ENCODE measurements around the gene RASGRF2. TPM values are rescaled to one million over a fixed set of nuclear protein-coding genes. Genes with fewer than 3 reads are reported as not detected.
A peak's percentile ranks its signal among the peaks of the same experiment; 100 is the strongest.

Gene RASGRF2
- total and polyA plus RNA-seq, 2 experiments from 2014 or later: 0.04 TPM; not detected in 1

- no peaks in the 10 kb centered on the region for H3K9me3 ChIP-seq (ENCODE audit: low read depth)
- no peak overlapping the region for H3K9ac ChIP-seq
- H2AFZ ChIP-seq: no peak overlapping the region
- no peak for DNase-seq
- H3K4me2 ChIP-seq (ENCODE audit: unreplicated experiment): no peak overlapping the region
- WGBS, 2 experiments (ENCODE audit: low coverage in 1 of 2, low lambda C conversion rate in 2 of 2, missing lambda C conversion rate in 2 of 2): 26 to 32% methylated on average over 5 of the region's 5 CpGs
- no peaks in the 10 kb centered on the region for H4K20me1 ChIP-seq (ENCODE audit: insufficient read depth)
- H3K9me2 ChIP-seq (ENCODE audit: insufficient read depth): no peaks in the 10 kb centered on the region
- in situ Hi-C loops (cut with MboI): no loop called here
- H3K36me3 ChIP-seq (ENCODE audit: low read depth): no peaks in the 10 kb centered on the region
- H3K27me3 ChIP-seq (replicated peaks; ENCODE audit: insufficient read depth): peaks cover 39% of the 10 kb centered on the region
- H3K4me3 ChIP-seq: no peak overlapping the region
- peaks cover 12% of the 10 kb centered on the region; the same call in 1 of the 2 replicates for H3F3A ChIP-seq (ENCODE audit: insufficient read depth)
- no peaks in the 10 kb centered on the region for H3K79me2 ChIP-seq (ENCODE audit: insufficient read depth)
- peaks cover 10% of the 10 kb centered on the region for H3K4me1 ChIP-seq (ENCODE audit: insufficient read depth)
- no peak overlapping the region for H3K27ac ChIP-seq
- no peak for TF ChIP-seq EZH2 (IDR thresholded peaks at IDR 0.05; ENCODE audit: insufficient read depth, poor library complexity, severe bottlenecking)
- TF ChIP-seq EZH2phosphoT487 (IDR thresholded peaks at IDR 0.05; ENCODE audit: insufficient read depth, low read depth): no peak
Measured at GRCh38 chr5:80964919-80965318, 4.8 kb downstream of the RASGRF2 start.

GRCh38 chr5:80967500-80968181 lies 7.5 kb downstream of the RASGRF2 start:
- H3K9ac ChIP-seq: no peak overlapping the region

GRCh38 chr5:80973027-80973426 lies 12.9 kb downstream of the RASGRF2 start:
- DNase-seq: no peak
- H3K9me3 ChIP-seq (ENCODE audit: low read depth): no peaks in the 10 kb centered on the region
- no peak overlapping the region for H3K4me3 ChIP-seq
- TF ChIP-seq EZH2phosphoT487 (IDR thresholded peaks at IDR 0.05; ENCODE audit: insufficient read depth, low read depth) (no peak), EZH2 (IDR thresholded peaks at IDR 0.05; ENCODE audit: insufficient read depth, poor library complexity, severe bottlenecking) (no peak)
- no peak overlapping the region for H2AFZ ChIP-seq
- no peak overlapping the region for H3K9ac ChIP-seq
- WGBS, 2 experiments (ENCODE audit: low coverage in 1 of 2, low lambda C conversion rate in 2 of 2, missing lambda C conversion rate in 2 of 2): 82 to 85% methylated on average over 4 of the region's 4 CpGs
- no peaks in the 10 kb centered on the region for H3K27me3 ChIP-seq (replicated peaks; ENCODE audit: insufficient read depth)
- H3K4me1 ChIP-seq (ENCODE audit: insufficient read depth): 0 out of 2 replicates have a peak, but pooled peaks cover 2% of the 10 kb centered on the region
- H4K20me1 ChIP-seq (ENCODE audit: insufficient read depth): no peaks in the 10 kb centered on the region
- no peak overlapping the region for H3K4me2 ChIP-seq (ENCODE audit: unreplicated experiment)
- in situ Hi-C loops (cut with MboI): no loop called here
- H3K27ac ChIP-seq: no peak overlapping the region
- peaks cover 4% of the 10 kb centered on the region; the same call in 1 of the 2 replicates for H3F3A ChIP-seq (ENCODE audit: insufficient read depth)
- no peaks in the 10 kb centered on the region for H3K79me2 ChIP-seq (ENCODE audit: insufficient read depth)
- no peaks in the 10 kb centered on the region for H3K36me3 ChIP-seq (ENCODE audit: low read depth)
- H3K9me2 ChIP-seq (ENCODE audit: insufficient read depth): no peaks in the 10 kb centered on the region

More at GRCh38 chr5:80967500-80968181, 7.5 kb downstream of the RASGRF2 start:
- no peak for TF ChIP-seq EZH2phosphoT487 (IDR thresholded peaks at IDR 0.05; ENCODE audit: insufficient read depth, low read depth)
- TF ChIP-seq EZH2 (IDR thresholded peaks at IDR 0.05; ENCODE audit: insufficient read depth, poor library complexity, severe bottlenecking): no peak
- Histone ChIP-seq H3K27me3 (replicated peaks; ENCODE audit: insufficient read depth) (peaks cover 23% of the 10 kb centered on the region; the same call in 1 of the 2 replicates), H3K9me2 (ENCODE audit: insufficient read depth) (no peaks in the 10 kb centered on the region), H4K20me1 (ENCODE audit: insufficient read depth) (no peaks in the 10 kb centered on the region), H3F3A (ENCODE audit: insufficient read depth) (peaks cover 12% of the 10 kb centered on the region; the same call in 1 of the 2 replicates), H3K4me2 (ENCODE audit: unreplicated experiment) (no peak overlapping the region), H3K27ac (0 out of 2 replicates have a peak overlapping the region, but pooled peaks have one; percentile 6), H2AFZ (no peak overlapping the region), H3K36me3 (ENCODE audit: low read depth) (no peaks in the 10 kb centered on the region), H3K79me2 (ENCODE audit: insufficient read depth) (no peaks in the 10 kb centered on the region), H3K9me3 (ENCODE audit: low read depth) (no peaks in the 10 kb centered on the region), H3K4me3 (no peak overlapping the region), H3K4me1 (ENCODE audit: insufficient read depth) (peaks cover 10% of the 10 kb centered on the region)
- DNase-seq: peak; percentile 62
- whole genome bisulfite sequencing, 2 experiments (ENCODE audit: low coverage in 1 of 2, low lambda C conversion rate in 2 of 2, missing lambda C conversion rate in 2 of 2): 10 to 13% methylated on average over 2 of the region's 2 CpGs
- in situ Hi-C loops (cut with MboI): no loop called here

GRCh38 chr5:80975065-80975464 lies 14.9 kb downstream of the RASGRF2 start:
- no peak for DNase-seq
- Histone ChIP-seq H3K4me1 (ENCODE audit: insufficient read depth) (no peaks in the 10 kb centered on the region), H3K9me2 (ENCODE audit: insufficient read depth) (no peaks in the 10 kb centered on the region), H3K9ac (no peak overlapping the region), H3K79me2 (ENCODE audit: insufficient read depth) (no peaks in the 10 kb centered on the region), H3K4me2 (ENCODE audit: unreplicated experiment) (no peak overlapping the region), H3K9me3 (ENCODE audit: low read depth) (no peaks in the 10 kb centered on the region), H3F3A (ENCODE audit: insufficient read depth) (no peaks in the 10 kb centered on the region), H3K27me3 (replicated peaks; ENCODE audit: insufficient read depth) (no peaks in the 10 kb centered on the region), H3K27ac (no peak overlapping the region), H3K36me3 (ENCODE audit: low read depth) (no peaks in the 10 kb centered on the region), H4K20me1 (ENCODE audit: insufficient read depth) (no peaks in the 10 kb centered on the region), H2AFZ (no peak overlapping the region), H3K4me3 (no peak overlapping the region)
- TF ChIP-seq EZH2phosphoT487 (IDR thresholded peaks at IDR 0.05; ENCODE audit: insufficient read depth, low read depth): no peak
- no peak for TF ChIP-seq EZH2 (IDR thresholded peaks at IDR 0.05; ENCODE audit: insufficient read depth, poor library complexity, severe bottlenecking)
- WGBS, 2 experiments (ENCODE audit: low coverage in 1 of 2, low lambda C conversion rate in 2 of 2, missing lambda C conversion rate in 2 of 2): 49 to 50% methylated on average over 5 of the region's 5 CpGs
- in situ Hi-C loops (cut with MboI): no loop called here

Data from GM23248 (cell line).